Hepatocyte (in vitro differentiated cells): ENCODE data around the gene TMEM59. TPM values are rescaled to one million over a fixed set of nuclear protein-coding genes. Genes with fewer than 3 reads are reported as not detected.

Source experiments
- microRNA-seq: library from miRNA; unstranded; fragments of <30 nt; microRNA quantifications from one replicate; pipeline ENCODE4, GENCODE V29; 2017
- polyA plus RNA-seq: library from polyadenylated mRNA; unstranded; fragments of >200 nt; fragmentation: Nextera tagmentation; extraction: Ambion mirVana; gene quantifications from 2 replicates; pipeline ENCODE4 v1.2.1, GENCODE V29; 2016
- small RNA-seq: library from RNA; depleted of rRNA; stranded (forward); fragments of <200 nt; gene quantifications from one replicate; pipeline ENCODE3, GENCODE V24; 2014
- total RNA-seq: library from RNA; depleted of rRNA; stranded (reverse); fragments of >200 nt; gene quantifications from 2 replicates; pipeline ENCODE4 v1.2.3, GENCODE V29; 2014

TMEM59 gene
- total and polyA plus RNA-seq, 2 experiments from 2014 or later, result 714 to 1,181 TPM

Small RNA genes lying within 50 kb of the gene (microRNA-seq; reads per million reads assigned to microRNA genes)
- 1.8 reads per million for gene MIR4781

Small RNA genes lying within 50 kb of the gene (small RNA-seq; reads per million reads assigned to genes)
- not detected for gene AL353898.1
- not detected for gene AL353898.2

Other genes starting within 250 kb of the TMEM59 start
- 18.1 and 23.1 TPM in 2 replicates for gene NDC1, start 214.9 kb downstream of the TMEM59 start, total RNA-seq
- 5.4 and 7.8 TPM in 2 replicates for gene NDC1, start 214.9 kb downstream of the TMEM59 start, polyA plus RNA-seq
- gene YIPF1, start 163.4 kb downstream of the TMEM59 start, total RNA-seq, result 34.0 and 40.4 TPM in 2 replicates
- gene YIPF1, start 163.4 kb downstream of the TMEM59 start, polyA plus RNA-seq, result 27.7 and 29.6 TPM in 2 replicates
- 28.7 and 31.2 TPM in 2 replicates for gene DIO1, start 159.0 kb downstream of the TMEM59 start, total RNA-seq
- gene DIO1, start 159.0 kb downstream of the TMEM59 start, polyA plus RNA-seq, result 12.4 and 24.2 TPM in 2 replicates
- 27.4 and 28.0 TPM in 2 replicates for gene IFT25, start 107.5 kb downstream of the TMEM59 start, total RNA-seq
- gene IFT25, start 107.5 kb downstream of the TMEM59 start, polyA plus RNA-seq, result 69.0 and 69.2 TPM in 2 replicates
- 56.6 and 64.4 TPM in 2 replicates for gene LRRC42, start 106.9 kb downstream of the TMEM59 start, total RNA-seq
- 58.2 and 62.7 TPM in 2 replicates for gene LRRC42, start 106.9 kb downstream of the TMEM59 start, polyA plus RNA-seq
- gene LDLRAD1, start 35.0 kb downstream of the TMEM59 start, total RNA-seq, result 0.28 and 1.7 TPM in 2 replicates
- 0.13 and 0.82 TPM in 2 replicates for gene LDLRAD1, start 35.0 kb downstream of the TMEM59 start, polyA plus RNA-seq
- 2.5 and 3.0 TPM in 2 replicates for gene TCEANC2, start 404 bp upstream of the TMEM59 start, total RNA-seq
- 3.2 and 3.4 TPM in 2 replicates for gene TCEANC2, start 404 bp upstream of the TMEM59 start, polyA plus RNA-seq
- gene CDCP2, start 99.8 kb upstream of the TMEM59 start, total RNA-seq, result not detected in 2 replicates
- gene CDCP2, start 99.8 kb upstream of the TMEM59 start, polyA plus RNA-seq, result not detected in 2 replicates
- gene CYB5RL, start 146.8 kb upstream of the TMEM59 start, total RNA-seq, result 3.4 and 7.5 TPM in 2 replicates
- 3.1 and 4.5 TPM in 2 replicates for gene CYB5RL, start 146.8 kb upstream of the TMEM59 start, polyA plus RNA-seq
- gene MRPL37, start 147.0 kb upstream of the TMEM59 start, total RNA-seq, result 60.9 and 77.4 TPM in 2 replicates
- gene MRPL37, start 147.0 kb upstream of the TMEM59 start, polyA plus RNA-seq, result 81.8 and 91.6 TPM in 2 replicates